OCI-LY7 (cell line): ENCODE data around the gene TPPP. TPM values are rescaled to one million over a fixed set of nuclear protein-coding genes. Genes with fewer than 3 reads are reported as not detected.

ENCODE experiments used
- BruUV-seq: library from RNA; stranded (reverse); fragments of 400-500 nt; replicated peaks from 2 replicates; lab custom pipeline; 2021; lab: Mats Ljungman, UMichigan
- CTCF ChIA-PET: fragments of 300-600 bp; sonication (Branson Sonifier 250); formaldehyde crosslinking; loops from one replicate; lab custom pipeline; 2022; ENCODE audit warnings: antibody characterized with exemption; ENCODE audit not compliant: unreplicated experiment; lab: Charles Lee
- POLR2A ChIA-PET: fragments of 300-600 bp; sonication (Branson Sonifier 250); formaldehyde crosslinking; loops from one replicate; lab custom pipeline; 2022; ENCODE audit warnings: antibody characterized with exemption; lab: Charles Lee
- DNase-seq: peaks from one replicate; pipeline ENCODE4 v3.0.0-alpha.2; 2015; ENCODE audit warnings: low spot score
- H2AFZ ChIP-seq: fragments of 200-600 bp; sonication (generic), shearing (Covaris generic); 2 replicates; pipeline ENCODE4 v1.6.1; 2014; ENCODE audit warnings: mild to moderate bottlenecking, antibody characterized with exemption, low read length, moderate library complexity
- H3K27ac ChIP-seq: fragments of 200-600 bp; sonication (generic); 2 replicates; pipeline ENCODE4 v1.5.1; 2014; ENCODE audit warnings: mixed run types, low read depth, mild to moderate bottlenecking, moderate library complexity, low read length, inconsistent platforms; ENCODE audit not compliant: poor library complexity, severe bottlenecking
- H3K36me3 ChIP-seq: fragments of 200-600 bp; sonication (generic); 2 replicates; pipeline ENCODE4 v1.6.1; 2014; ENCODE audit warnings: mild to moderate bottlenecking, antibody characterized with exemption, low read length, moderate library complexity, mixed read lengths; ENCODE audit not compliant: insufficient read depth
- H3K4me1 ChIP-seq: fragments of 200-600 bp; sonication (generic); 2 replicates; pipeline ENCODE4 v1.5.1; 2014; ENCODE audit warnings: mild to moderate bottlenecking, low read length; ENCODE audit not compliant: insufficient read depth, poor library complexity, severe bottlenecking
- H3K4me2 ChIP-seq: fragments of 200-600 bp; sonication (generic); 2 replicates; pipeline ENCODE4 v1.6.1; 2014; ENCODE audit warnings: mild to moderate bottlenecking, low read length
- H3K4me3 ChIP-seq: fragments of 200-600 bp; sonication (generic); 2 replicates; pipeline ENCODE4 v1.5.1; 2014; ENCODE audit warnings: mild to moderate bottlenecking, low read depth, low read length; ENCODE audit not compliant: poor library complexity, severe bottlenecking
- H3K79me2 ChIP-seq: fragments of 200-600 bp; sonication (generic); 2 replicates; pipeline ENCODE4 v1.6.1; 2016; ENCODE audit warnings: low read depth, mild to moderate bottlenecking, low read length, moderate library complexity, mixed read lengths; ENCODE audit not compliant: insufficient read depth
- H3K9me2 ChIP-seq: fragments of 200-600 bp; sonication (generic); 2 replicates; pipeline ENCODE4 v1.6.1; 2016; ENCODE audit warnings: mild to moderate bottlenecking, low read length, mixed read lengths; ENCODE audit not compliant: insufficient read depth
- H3K9me3 ChIP-seq: fragments of 200-600 bp; sonication (generic); 2 replicates; pipeline ENCODE4 v1.6.1; 2014; ENCODE audit warnings: mild to moderate bottlenecking, mixed run types, low read length, mixed read lengths
- H4K20me1 ChIP-seq: fragments of 200-600 bp; sonication (generic); 2 replicates; pipeline ENCODE4 v1.6.1; 2014; ENCODE audit warnings: mild to moderate bottlenecking, antibody characterized with exemption, low read length, moderate library complexity, mixed read lengths; ENCODE audit not compliant: insufficient read depth
- EZH2phosphoT487 ChIP-seq: fragments of 200-600 bp; sonication (generic); IDR thresholded peaks from 2 replicates; pipeline ENCODE4 v1.6.1; 2018; ENCODE audit warnings: low read depth, borderline replicate concordance, mild to moderate bottlenecking, mixed run types, antibody characterized with exemption, low read length, moderate library complexity, mixed read lengths
- intact Hi-C: fragments of 100-400 bp; cut with micrococcal nuclease; formaldehyde crosslinking; loops from one replicate; pipeline ENCODE4 v1.10.0; 2022; ENCODE audit not compliant: unreplicated experiment
- total RNA-seq, 2 experiments: library from RNA; depleted of rRNA in 1 of 2; stranded (reverse); fragments of >200 nt in 1 of 2; shearing (Covaris generic) in 1 of 2; gene quantifications; 2 replicates each; pipeline ENCODE4 v1.2.3, GENCODE V29; 2014 to 2022
- TF ChIP-seq, protein P1 (sequence below): fragments of 200-600 bp; sonication (generic); conservative IDR thresholded peaks from 2 replicates; pipeline ENCODE4 v1.5.1; 2014; ENCODE audit warnings: mild to moderate bottlenecking, antibody characterized with exemption, low read length, moderate library complexity, mixed read lengths

TPPP gene
- total RNA-seq, 2 experiments from 2014 or later = not detected

DNA sequence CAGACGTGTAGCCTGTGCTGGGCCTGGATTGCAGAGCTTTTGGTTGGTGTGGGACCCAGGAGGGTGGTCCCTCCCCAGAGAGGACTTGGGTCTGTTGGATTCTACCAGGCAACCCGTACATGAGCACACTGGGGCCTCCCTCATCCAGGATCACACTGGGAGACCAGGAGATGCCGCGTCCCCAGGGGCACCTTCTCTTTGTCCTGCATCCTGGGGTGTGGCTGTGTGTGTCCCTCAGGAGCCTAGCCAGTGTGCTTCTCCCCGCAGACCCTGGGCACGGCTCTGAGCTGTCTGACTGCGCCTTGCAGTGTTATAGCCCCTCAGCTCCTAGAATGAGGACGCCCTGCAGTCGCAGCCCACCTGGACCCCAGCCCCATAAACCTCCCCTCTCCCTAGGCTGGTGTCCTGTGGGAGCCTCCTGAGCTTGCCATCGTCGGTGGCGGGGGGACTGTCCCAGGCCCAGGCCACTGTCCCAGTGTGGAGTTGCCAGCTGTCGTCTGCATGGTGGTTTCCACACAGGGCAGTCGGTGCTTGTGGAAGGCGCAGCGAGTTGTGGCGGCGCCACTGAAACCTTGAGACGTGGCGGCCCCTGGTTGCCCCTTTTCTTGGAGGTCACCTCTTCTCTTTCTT is 53.5 kb downstream of the TPPP start:
- H3K79me2 ChIP-seq = no peaks in the 10 kb centered on the region
- no peak overlapping the region for H2AFZ ChIP-seq
- no peaks in the 10 kb centered on the region for H3K9me3 ChIP-seq
- H3K4me3 ChIP-seq = no peak overlapping the region
- ChIA-PET POLR2A (no interaction called here), CTCF (no interaction called here)
- no peaks in the 10 kb centered on the region for H4K20me1 ChIP-seq
- H3K4me2 ChIP-seq = no peak overlapping the region
- BruUV-seq = no TSS peak
- H3K27ac ChIP-seq = no peak overlapping the region
- intact Hi-C loops = no loop called here
- H3K9me2 ChIP-seq = no peaks in the 10 kb centered on the region
- peaks cover 89% of the 10 kb centered on the region for H3K36me3 ChIP-seq
- DNase-seq = no peak
- H3K4me1 ChIP-seq = peaks cover 15% of the 10 kb centered on the region
- TF ChIP-seq, protein P1, sequence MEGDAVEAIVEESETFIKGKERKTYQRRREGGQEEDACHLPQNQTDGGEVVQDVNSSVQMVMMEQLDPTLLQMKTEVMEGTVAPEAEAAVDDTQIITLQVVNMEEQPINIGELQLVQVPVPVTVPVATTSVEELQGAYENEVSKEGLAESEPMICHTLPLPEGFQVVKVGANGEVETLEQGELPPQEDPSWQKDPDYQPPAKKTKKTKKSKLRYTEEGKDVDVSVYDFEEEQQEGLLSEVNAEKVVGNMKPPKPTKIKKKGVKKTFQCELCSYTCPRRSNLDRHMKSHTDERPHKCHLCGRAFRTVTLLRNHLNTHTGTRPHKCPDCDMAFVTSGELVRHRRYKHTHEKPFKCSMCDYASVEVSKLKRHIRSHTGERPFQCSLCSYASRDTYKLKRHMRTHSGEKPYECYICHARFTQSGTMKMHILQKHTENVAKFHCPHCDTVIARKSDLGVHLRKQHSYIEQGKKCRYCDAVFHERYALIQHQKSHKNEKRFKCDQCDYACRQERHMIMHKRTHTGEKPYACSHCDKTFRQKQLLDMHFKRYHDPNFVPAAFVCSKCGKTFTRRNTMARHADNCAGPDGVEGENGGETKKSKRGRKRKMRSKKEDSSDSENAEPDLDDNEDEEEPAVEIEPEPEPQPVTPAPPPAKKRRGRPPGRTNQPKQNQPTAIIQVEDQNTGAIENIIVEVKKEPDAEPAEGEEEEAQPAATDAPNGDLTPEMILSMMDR = no peak
- TF ChIP-seq EZH2phosphoT487 = no peak

- CTCF ChIA-PET = no interaction called here
- H3K27ac ChIP-seq = no peak overlapping the region
- TF ChIP-seq, protein P1 = no peak
- TF ChIP-seq EZH2phosphoT487 = no peak
- H3K9me3 ChIP-seq = no peaks in the 10 kb centered on the region
- no peak overlapping the region for H3K4me3 ChIP-seq
- DNase-seq = no peak
- intact Hi-C loops = no loop called here
- no peak overlapping the region for H2AFZ ChIP-seq
- no peaks in the 10 kb centered on the region for H3K9me2 ChIP-seq
- H3K4me2 ChIP-seq = no peak overlapping the region
- H4K20me1 ChIP-seq = no peaks in the 10 kb centered on the region
- POLR2A ChIA-PET = no interaction called here
- no peaks in the 10 kb centered on the region for H3K79me2 ChIP-seq
- peaks cover 13% of the 10 kb centered on the region for H3K4me1 ChIP-seq
- BruUV-seq = no TSS peak
- H3K36me3 ChIP-seq = peaks cover 89% of the 10 kb centered on the region
These were observed 54.0 kb downstream of the TPPP start for GRCh38 chr5:639253-639530.

GRCh38 chr5:638501-639252 is 54.5 kb downstream of the TPPP start:
- ChIA-PET CTCF (no interaction called here), POLR2A (no interaction called here)
- intact Hi-C loops = no loop called here
- H2AFZ ChIP-seq = no peak overlapping the region
- H3K9me3 ChIP-seq = no peaks in the 10 kb centered on the region
- peaks cover 8% of the 10 kb centered on the region for H3K4me1 ChIP-seq
- no peaks in the 10 kb centered on the region for H3K79me2 ChIP-seq
- no TSS peak for BruUV-seq
- peaks cover 91% of the 10 kb centered on the region for H3K36me3 ChIP-seq
- H4K20me1 ChIP-seq = no peaks in the 10 kb centered on the region
- TF ChIP-seq, protein P1 = no peak
- no peak for TF ChIP-seq EZH2phosphoT487
- no peak overlapping the region for H3K27ac ChIP-seq
- no peak for DNase-seq
- H3K9me2 ChIP-seq = no peaks in the 10 kb centered on the region
- no peak overlapping the region for H3K4me3 ChIP-seq
- H3K4me2 ChIP-seq = no peak overlapping the region
